Measurements from ENCODE around the gene MTHFD2L. TPM values are rescaled to one million over a fixed set of nuclear protein-coding genes. Genes with fewer than 3 reads are reported as not detected.

The MTHFD2L gene
- total RNA-seq, 1 donor from 2014 or later: 12.4 TPM

DNA sequence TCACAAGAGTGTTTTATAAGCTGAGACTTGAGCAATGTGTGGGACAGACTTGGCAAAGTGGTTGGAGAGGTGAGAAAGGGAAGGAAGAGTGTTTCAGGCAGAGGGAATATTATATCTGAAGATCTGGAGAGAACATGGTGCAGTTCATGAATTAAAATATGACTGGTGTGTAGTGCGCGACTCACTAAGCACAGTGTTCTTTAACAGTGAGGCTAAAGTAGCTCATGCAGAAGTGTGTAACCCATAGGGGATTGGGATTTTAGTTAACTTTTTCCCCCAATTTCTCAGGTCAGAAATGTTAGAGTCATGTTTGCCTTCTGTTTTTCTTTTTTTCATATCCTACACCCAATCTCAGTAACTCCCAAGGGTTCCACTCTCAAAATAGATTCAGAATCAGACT, 9.7 kb downstream of the MTHFD2L start:
- Histone ChIP-seq H3K79me2 (ENCODE audit: insufficient read depth, low read length) (no peaks in the 10 kb centered on the region), H3K27ac (ENCODE audit: low read depth, low read length) (no peak overlapping the region), H3K4me3 (ENCODE audit: insufficient read depth, low read depth, low read length) (no peak overlapping the region), H3K36me3 (ENCODE audit: insufficient read depth, low read length) (no peaks in the 10 kb centered on the region), H3K4me1 (ENCODE audit: insufficient read depth, low read length) (no peaks in the 10 kb centered on the region), H3K9me3 (ENCODE audit: insufficient read depth, low read depth, low read length) (no peaks in the 10 kb centered on the region), H3K4me2 (ENCODE audit: low read length) (no peak overlapping the region), H4K20me1 (ENCODE audit: insufficient read depth, low read length) (no peaks in the 10 kb centered on the region), H3K9ac (ENCODE audit: low read length) (no peak overlapping the region), H3K27me3 (ENCODE audit: insufficient read depth, low read length) (no peaks in the 10 kb centered on the region), H2AFZ (ENCODE audit: low read depth, low read length) (no peak overlapping the region)
- H3K9me3 Mint-ChIP-seq (ENCODE audit: unreplicated experiment): no peaks in the 10 kb centered on the region
- FAIRE-seq (no peak), DNase-seq (ENCODE audit: low read depth) (no peak)
- H3K4me3 Mint-ChIP-seq (ENCODE audit: unreplicated experiment): no peak overlapping the region
- H3K36me3 Mint-ChIP-seq (ENCODE audit: low read depth, unreplicated experiment): no peaks in the 10 kb centered on the region
- no peak overlapping the region for H3K27ac Mint-ChIP-seq (ENCODE audit: unreplicated experiment)
- no peak for TF ChIP-seq EZH2 (IDR thresholded peaks at IDR 0.05; ENCODE audit: insufficient read depth, low read length)
- TF ChIP-seq, protein P1, sequence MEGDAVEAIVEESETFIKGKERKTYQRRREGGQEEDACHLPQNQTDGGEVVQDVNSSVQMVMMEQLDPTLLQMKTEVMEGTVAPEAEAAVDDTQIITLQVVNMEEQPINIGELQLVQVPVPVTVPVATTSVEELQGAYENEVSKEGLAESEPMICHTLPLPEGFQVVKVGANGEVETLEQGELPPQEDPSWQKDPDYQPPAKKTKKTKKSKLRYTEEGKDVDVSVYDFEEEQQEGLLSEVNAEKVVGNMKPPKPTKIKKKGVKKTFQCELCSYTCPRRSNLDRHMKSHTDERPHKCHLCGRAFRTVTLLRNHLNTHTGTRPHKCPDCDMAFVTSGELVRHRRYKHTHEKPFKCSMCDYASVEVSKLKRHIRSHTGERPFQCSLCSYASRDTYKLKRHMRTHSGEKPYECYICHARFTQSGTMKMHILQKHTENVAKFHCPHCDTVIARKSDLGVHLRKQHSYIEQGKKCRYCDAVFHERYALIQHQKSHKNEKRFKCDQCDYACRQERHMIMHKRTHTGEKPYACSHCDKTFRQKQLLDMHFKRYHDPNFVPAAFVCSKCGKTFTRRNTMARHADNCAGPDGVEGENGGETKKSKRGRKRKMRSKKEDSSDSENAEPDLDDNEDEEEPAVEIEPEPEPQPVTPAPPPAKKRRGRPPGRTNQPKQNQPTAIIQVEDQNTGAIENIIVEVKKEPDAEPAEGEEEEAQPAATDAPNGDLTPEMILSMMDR (IDR thresholded peaks at IDR 0.05; ENCODE audit: insufficient read depth, low read depth, low read length): no peak
- H3K27me3 Mint-ChIP-seq (ENCODE audit: low read depth, unreplicated experiment): no peaks in the 10 kb centered on the region
- H3K4me1 Mint-ChIP-seq (ENCODE audit: low read depth, unreplicated experiment): peaks cover 6% of the 10 kb centered on the region

DNA sequence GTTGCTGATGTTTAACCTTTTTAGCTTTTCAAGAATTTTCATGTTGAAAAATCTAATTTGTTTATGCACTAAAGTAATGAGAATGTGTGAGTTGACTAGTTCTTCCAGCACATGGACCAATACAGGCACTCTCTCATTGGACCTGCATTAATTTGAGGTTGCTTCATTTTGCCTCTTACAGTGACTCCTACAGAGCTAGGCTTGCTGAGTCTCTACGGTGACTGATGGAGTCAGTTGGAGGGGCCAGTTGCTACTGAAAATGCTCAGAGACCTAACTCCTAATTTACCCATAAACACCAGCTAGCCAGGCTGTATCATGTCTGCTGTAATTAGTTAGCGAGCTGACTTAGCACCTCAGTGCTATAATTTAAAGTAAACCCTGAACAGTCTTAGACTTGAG, 10.9 kb downstream of the MTHFD2L start:
- no peak for FAIRE-seq
- no peaks in the 10 kb centered on the region for H3K9me3 Mint-ChIP-seq (ENCODE audit: unreplicated experiment)
- H3K4me3 Mint-ChIP-seq (ENCODE audit: unreplicated experiment): no peak overlapping the region
- DNase-seq (ENCODE audit: low read depth): no peak
- H3K4me1 Mint-ChIP-seq (ENCODE audit: low read depth, unreplicated experiment): peaks cover 6% of the 10 kb centered on the region
- Histone ChIP-seq H3K9ac (ENCODE audit: low read length) (no peak overlapping the region), H3K4me2 (ENCODE audit: low read length) (no peak overlapping the region), H2AFZ (ENCODE audit: low read depth, low read length) (no peak overlapping the region), H3K4me3 (ENCODE audit: insufficient read depth, low read depth, low read length) (no peak overlapping the region), H3K79me2 (ENCODE audit: insufficient read depth, low read length) (no peaks in the 10 kb centered on the region), H3K27me3 (ENCODE audit: insufficient read depth, low read length) (no peaks in the 10 kb centered on the region), H3K9me3 (ENCODE audit: insufficient read depth, low read depth, low read length) (no peaks in the 10 kb centered on the region), H3K27ac (ENCODE audit: low read depth, low read length) (no peak overlapping the region), H3K36me3 (ENCODE audit: insufficient read depth, low read length) (no peaks in the 10 kb centered on the region), H4K20me1 (ENCODE audit: insufficient read depth, low read length) (no peaks in the 10 kb centered on the region), H3K4me1 (ENCODE audit: insufficient read depth, low read length) (no peaks in the 10 kb centered on the region)
- TF ChIP-seq, protein P1 (IDR thresholded peaks at IDR 0.05; ENCODE audit: insufficient read depth, low read depth, low read length): no peak
- no peak for TF ChIP-seq EZH2 (IDR thresholded peaks at IDR 0.05; ENCODE audit: insufficient read depth, low read length)
- H3K36me3 Mint-ChIP-seq (ENCODE audit: low read depth, unreplicated experiment): no peaks in the 10 kb centered on the region
- no peaks in the 10 kb centered on the region for H3K27me3 Mint-ChIP-seq (ENCODE audit: low read depth, unreplicated experiment)
- no peak overlapping the region for H3K27ac Mint-ChIP-seq (ENCODE audit: unreplicated experiment)

DNA sequence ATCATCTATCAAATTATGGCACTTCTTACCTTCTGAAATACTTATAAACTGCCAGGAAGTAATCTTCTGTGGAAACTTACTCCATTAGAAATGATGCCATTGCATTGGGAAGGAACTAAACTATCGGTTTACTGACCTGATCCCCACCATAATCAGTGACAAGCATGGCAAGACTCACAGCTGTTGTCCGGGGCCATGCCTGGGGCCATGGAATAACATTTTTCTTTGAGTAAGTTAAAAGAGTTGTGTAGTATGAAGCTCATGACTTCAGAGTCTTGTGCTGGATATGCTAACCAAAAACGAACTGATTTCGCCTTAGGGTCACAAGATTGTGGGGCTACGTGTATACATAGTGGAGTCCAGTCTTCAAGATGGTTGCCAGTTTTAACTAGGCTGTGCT, 15.4 kb downstream of the MTHFD2L start:
- no peak overlapping the region for H3K27ac Mint-ChIP-seq (ENCODE audit: unreplicated experiment)
- no peak for TF ChIP-seq EZH2 (IDR thresholded peaks at IDR 0.05; ENCODE audit: insufficient read depth, low read length)
- TF ChIP-seq, protein P1 (IDR thresholded peaks at IDR 0.05; ENCODE audit: insufficient read depth, low read depth, low read length): no peak
- no peaks in the 10 kb centered on the region for H3K4me1 Mint-ChIP-seq (ENCODE audit: low read depth, unreplicated experiment)

More for the DNA sequence above, 15.4 kb downstream of the MTHFD2L start:
- H2AFZ ChIP-seq (ENCODE audit: low read depth, low read length): no peak overlapping the region
- H3K4me3 Mint-ChIP-seq (ENCODE audit: unreplicated experiment): no peak overlapping the region
- no peaks in the 10 kb centered on the region for H3K36me3 ChIP-seq (ENCODE audit: insufficient read depth, low read length)
- no peak overlapping the region for H3K27ac ChIP-seq (ENCODE audit: low read depth, low read length)
- H3K27me3 Mint-ChIP-seq (ENCODE audit: low read depth, unreplicated experiment): no peaks in the 10 kb centered on the region
- no peaks in the 10 kb centered on the region for H3K4me1 ChIP-seq (ENCODE audit: insufficient read depth, low read length)
- H3K9me3 Mint-ChIP-seq (ENCODE audit: unreplicated experiment): no peaks in the 10 kb centered on the region
- no peaks in the 10 kb centered on the region for H3K9me3 ChIP-seq (ENCODE audit: insufficient read depth, low read depth, low read length)
- no peak for DNase-seq (ENCODE audit: low read depth)
- H3K27me3 ChIP-seq (ENCODE audit: insufficient read depth, low read length): no peaks in the 10 kb centered on the region
- no peak overlapping the region for H3K9ac ChIP-seq (ENCODE audit: low read length)
- no peak overlapping the region for H3K4me2 ChIP-seq (ENCODE audit: low read length)
- H4K20me1 ChIP-seq (ENCODE audit: insufficient read depth, low read length): no peaks in the 10 kb centered on the region
- no peaks in the 10 kb centered on the region for H3K79me2 ChIP-seq (ENCODE audit: insufficient read depth, low read length)
- FAIRE-seq: no peak
- no peaks in the 10 kb centered on the region for H3K36me3 Mint-ChIP-seq (ENCODE audit: low read depth, unreplicated experiment)
- H3K4me3 ChIP-seq (ENCODE audit: insufficient read depth, low read depth, low read length): no peak overlapping the region
